Type B pancreatic cell (in vitro differentiated cells): Measurements from ENCODE around the gene FADS1. TPM values are rescaled to one million over a fixed set of nuclear protein-coding genes. Genes with fewer than 3 reads are reported as not detected.

ENCODE experiments used
- DNase-seq: peaks from one replicate; pipeline ENCODE4 v3.0.0; 2021; ENCODE audit warnings: mixed read lengths; ENCODE audit not compliant: unreplicated experiment; ENCODE audit errors: extremely low spot score
- H3K27ac Mint-ChIP-seq: 2 replicates; pipeline ENCODE4 v1.8.0; 2021; ENCODE audit warnings: mild to moderate bottlenecking, mixed read lengths
- H3K27me3 Mint-ChIP-seq: 2 replicates; pipeline ENCODE4 v1.8.0; 2021; ENCODE audit warnings: mixed read lengths
- H3K36me3 Mint-ChIP-seq: 2 replicates; pipeline ENCODE4 v1.8.0; 2021; ENCODE audit warnings: mixed read lengths
- H3K4me1 Mint-ChIP-seq: one replicate; pipeline ENCODE4 v1.8.0; 2021; ENCODE audit warnings: mixed read lengths; ENCODE audit not compliant: unreplicated experiment
- H3K4me3 Mint-ChIP-seq: 2 replicates; pipeline ENCODE4 v1.8.0; 2021; ENCODE audit warnings: mild to moderate bottlenecking, mixed read lengths
- H3K9me3 Mint-ChIP-seq: 2 replicates; pipeline ENCODE4 v1.8.0; 2021; ENCODE audit warnings: mixed read lengths
- total RNA-seq: library from RNA; stranded (reverse); gene quantifications from 2 replicates; pipeline ENCODE4 v1.2.1, GENCODE V29; 2021; ENCODE audit warnings: low replicate concordance
- TF ChIP-seq, protein P1 (sequence below): fragments of 200-600 bp; sonication (generic); conservative IDR thresholded peaks from 2 replicates; pipeline ENCODE4 v1.5.0; 2021; ENCODE audit warnings: antibody characterized with exemption, mild to moderate bottlenecking

Gene FADS1
- total RNA-seq, 1 donor from 2014 or later = 90.0 TPM

DNA sequence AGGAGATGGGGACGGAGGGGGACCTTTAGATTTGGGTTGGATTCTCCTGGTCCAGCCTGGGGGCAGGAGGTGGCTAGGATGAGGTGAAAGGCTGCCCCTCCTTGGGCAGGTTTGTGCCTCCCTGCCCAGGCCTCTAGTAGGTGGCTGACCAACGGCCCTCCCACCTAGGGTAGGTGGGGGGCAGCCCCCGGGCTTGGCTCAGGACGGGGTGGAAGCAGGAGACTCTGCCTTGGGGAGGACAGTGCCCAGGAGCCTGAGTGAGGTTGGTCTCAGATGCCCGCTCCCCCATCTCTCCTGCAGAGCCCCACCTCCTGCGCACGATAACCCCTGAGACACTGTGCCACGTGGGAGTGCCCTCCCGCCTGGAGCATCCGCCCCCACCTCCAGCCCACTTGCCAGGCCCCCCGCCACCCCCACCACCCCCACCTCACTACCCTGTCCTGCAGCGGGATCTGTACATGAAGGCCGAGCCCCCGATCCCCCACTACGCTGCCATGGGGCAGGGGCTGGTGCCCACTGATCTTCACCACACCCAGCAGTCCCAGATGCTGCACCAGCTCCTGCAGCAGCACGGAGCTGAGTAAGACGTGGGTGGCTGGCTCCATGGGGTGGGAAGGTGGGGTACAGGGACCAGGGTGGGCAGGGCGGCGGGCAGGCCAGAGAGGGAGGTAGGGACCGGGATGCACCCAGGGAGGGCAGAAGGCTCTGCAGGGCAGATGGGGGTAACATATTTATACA is 46.7 kb downstream of the FADS1 start:
- no peaks in the 10 kb centered on the region for H3K36me3 Mint-ChIP-seq
- no peak for DNase-seq
- no peak overlapping the region for H3K4me3 Mint-ChIP-seq
- H3K9me3 Mint-ChIP-seq = no peaks in the 10 kb centered on the region
- TF ChIP-seq, protein P1, sequence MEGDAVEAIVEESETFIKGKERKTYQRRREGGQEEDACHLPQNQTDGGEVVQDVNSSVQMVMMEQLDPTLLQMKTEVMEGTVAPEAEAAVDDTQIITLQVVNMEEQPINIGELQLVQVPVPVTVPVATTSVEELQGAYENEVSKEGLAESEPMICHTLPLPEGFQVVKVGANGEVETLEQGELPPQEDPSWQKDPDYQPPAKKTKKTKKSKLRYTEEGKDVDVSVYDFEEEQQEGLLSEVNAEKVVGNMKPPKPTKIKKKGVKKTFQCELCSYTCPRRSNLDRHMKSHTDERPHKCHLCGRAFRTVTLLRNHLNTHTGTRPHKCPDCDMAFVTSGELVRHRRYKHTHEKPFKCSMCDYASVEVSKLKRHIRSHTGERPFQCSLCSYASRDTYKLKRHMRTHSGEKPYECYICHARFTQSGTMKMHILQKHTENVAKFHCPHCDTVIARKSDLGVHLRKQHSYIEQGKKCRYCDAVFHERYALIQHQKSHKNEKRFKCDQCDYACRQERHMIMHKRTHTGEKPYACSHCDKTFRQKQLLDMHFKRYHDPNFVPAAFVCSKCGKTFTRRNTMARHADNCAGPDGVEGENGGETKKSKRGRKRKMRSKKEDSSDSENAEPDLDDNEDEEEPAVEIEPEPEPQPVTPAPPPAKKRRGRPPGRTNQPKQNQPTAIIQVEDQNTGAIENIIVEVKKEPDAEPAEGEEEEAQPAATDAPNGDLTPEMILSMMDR = no peak
- H3K4me1 Mint-ChIP-seq = peaks cover 29% of the 10 kb centered on the region
- H3K27me3 Mint-ChIP-seq = no peaks in the 10 kb centered on the region
- no peak overlapping the region for H3K27ac Mint-ChIP-seq

DNA sequence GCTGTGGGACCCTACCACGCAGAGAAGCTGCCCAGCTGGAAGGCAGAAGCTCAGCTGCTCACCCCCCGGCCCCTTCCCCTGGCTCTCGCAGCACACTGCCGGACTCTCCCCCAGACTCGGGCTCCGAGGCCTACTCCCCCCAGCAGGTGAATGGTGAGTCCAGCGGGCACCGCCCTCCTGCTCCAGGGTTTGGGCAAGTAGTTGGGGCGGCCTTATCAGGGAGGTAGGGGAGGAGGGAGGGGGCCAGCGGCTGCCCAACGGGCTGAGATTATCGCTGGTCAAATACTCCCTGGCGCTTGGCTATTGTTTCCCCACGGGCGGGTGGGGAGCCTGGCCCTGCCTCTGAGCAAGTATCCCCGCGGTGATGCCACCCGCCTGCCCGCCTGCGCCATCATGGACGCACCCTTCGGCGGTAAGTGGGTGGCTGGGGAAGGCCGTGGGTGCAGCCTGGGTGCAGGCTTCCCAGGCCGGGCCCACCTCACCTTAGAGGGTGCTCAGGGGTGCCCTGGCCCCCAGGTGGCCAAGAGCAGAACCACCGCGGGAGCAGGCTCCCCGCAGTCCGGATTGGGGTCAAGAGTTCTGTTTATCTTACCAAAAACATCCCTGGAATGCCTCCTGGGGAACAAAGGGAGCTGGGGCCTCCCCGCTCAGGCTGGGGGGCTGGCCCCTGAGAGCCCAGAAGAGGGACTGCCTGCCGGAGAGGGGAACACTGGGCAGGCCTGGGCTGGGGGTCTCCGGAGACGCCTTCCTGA is 47.5 kb downstream of the FADS1 start:
- Mint-ChIP-seq H3K4me3 (no peak overlapping the region), H3K27ac (no peak overlapping the region), H3K36me3 (no peaks in the 10 kb centered on the region), H3K9me3 (no peaks in the 10 kb centered on the region), H3K4me1 (peaks cover 28% of the 10 kb centered on the region), H3K27me3 (no peaks in the 10 kb centered on the region)
- TF ChIP-seq, protein P1 = peak; percentile 55
- no peak for DNase-seq

DNA sequence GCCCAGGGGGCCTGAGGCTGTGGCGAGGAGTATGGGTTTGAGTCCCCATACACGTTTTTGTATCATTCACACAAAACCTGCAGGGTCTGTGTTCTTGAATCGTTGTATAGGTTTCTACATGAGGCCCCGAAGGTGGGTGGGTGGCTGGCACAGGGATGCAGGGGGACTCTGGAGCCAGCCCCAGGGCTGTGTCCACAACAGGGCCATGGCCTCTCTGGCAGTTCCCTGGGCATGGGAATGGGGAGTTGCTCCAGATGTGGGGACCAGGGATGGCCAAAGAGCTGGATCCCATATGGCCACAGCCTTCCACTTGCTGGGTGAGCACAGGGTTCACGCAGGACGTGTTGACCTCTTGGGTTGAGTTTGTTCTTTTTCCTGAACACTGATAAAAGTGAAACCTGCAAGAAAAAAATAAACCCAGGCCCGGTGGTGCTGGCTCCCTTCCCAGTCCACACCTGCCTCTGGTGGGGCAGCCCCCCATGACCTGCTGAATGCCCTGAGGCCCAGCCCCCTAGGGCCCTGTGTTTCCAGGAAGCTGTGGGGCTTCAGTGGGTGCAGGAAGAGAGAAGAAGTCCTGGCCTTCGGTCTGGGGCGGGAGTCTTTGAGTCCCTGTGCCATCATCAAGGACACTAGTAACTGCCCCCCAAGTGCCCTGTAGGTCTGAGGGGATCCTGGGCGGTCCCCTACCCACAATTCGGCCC is 48.3 kb downstream of the FADS1 start:
- DNase-seq = no peak
- peaks cover 25% of the 10 kb centered on the region for H3K4me1 Mint-ChIP-seq
- H3K9me3 Mint-ChIP-seq = no peaks in the 10 kb centered on the region
- no peak overlapping the region for H3K4me3 Mint-ChIP-seq
- no peaks in the 10 kb centered on the region for H3K27me3 Mint-ChIP-seq
- TF ChIP-seq, protein P1 = no peak
- no peaks in the 10 kb centered on the region for H3K36me3 Mint-ChIP-seq
- H3K27ac Mint-ChIP-seq = peak overlapping the region; percentile 82

DNA sequence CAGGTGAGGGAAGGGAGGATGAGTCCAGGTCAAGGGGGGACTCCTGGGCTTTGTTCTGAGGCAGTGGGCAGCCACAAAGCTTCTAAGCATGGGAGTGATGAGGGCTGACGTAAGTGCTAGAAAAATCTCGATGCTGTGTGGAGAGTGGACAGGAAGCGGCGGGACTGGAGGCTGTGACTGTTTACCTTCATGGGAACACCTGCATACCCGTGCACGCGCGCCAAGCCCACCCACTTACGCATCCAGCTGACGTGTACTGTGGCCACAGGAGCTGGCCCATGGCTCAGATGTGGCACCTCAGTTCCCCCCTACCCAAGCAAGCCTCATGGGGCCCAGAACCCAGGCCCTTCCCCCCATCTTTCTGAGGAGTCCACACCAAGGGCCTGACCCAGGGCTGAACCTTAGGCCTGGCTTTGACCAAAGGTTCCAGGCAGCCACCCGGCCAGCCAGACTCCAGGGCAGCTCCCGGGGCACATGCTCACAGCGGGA is 50.4 kb downstream of the FADS1 start:
- Mint-ChIP-seq H3K27me3 (no peaks in the 10 kb centered on the region), H3K4me1 (peaks cover 32% of the 10 kb centered on the region), H3K27ac (peak overlapping the region; percentile 65), H3K4me3 (peak overlapping the region; percentile 28), H3K36me3 (no peaks in the 10 kb centered on the region), H3K9me3 (no peaks in the 10 kb centered on the region)
- DNase-seq = no peak
- TF ChIP-seq, protein P1 = no peak

DNA sequence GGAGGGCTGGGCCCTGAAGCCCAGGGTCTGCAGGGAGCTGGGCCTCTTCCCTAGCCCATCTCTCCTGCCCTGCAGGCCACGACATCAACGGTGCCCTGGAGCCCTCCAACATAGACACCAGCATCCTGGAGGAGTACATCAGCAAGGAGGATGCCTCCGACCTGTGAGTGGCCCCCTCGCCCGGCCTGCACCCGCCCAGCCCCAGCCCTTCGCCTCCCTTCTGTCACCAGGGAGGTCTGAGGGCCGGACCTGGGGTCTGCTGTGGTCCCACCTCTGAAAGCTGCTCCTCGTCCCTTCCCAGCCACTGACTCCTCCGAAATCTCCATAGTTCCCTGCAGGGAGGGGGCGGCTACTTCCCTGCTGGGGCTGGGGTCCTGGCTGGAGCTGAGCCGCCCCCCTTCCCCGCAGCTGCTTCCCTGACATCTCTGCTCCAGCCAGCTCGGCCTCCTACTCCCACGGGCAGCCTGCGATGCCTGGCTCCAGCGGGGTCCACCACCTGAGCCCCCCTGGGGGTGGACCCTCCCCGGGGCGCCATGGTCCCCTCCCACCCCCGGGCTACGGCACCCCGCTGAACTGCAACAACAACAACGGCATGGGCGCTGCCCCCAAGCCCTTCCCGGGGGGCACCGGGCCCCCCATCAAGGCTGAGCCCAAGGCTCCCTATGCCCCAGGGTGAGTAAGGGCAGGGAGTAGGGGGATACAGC is 51.1 kb downstream of the FADS1 start:
- TF ChIP-seq, protein P1 = no peak
- Mint-ChIP-seq H3K4me3 (no peak overlapping the region), H3K36me3 (no peaks in the 10 kb centered on the region), H3K9me3 (no peaks in the 10 kb centered on the region), H3K27me3 (no peaks in the 10 kb centered on the region), H3K4me1 (peaks cover 26% of the 10 kb centered on the region), H3K27ac (peak overlapping the region; percentile 65)
- DNase-seq = no peak
